GM21528 (cell line): ENCODE results near the gene CAPN8.

Source experiments
- ATAC-seq: cut with Tn5 transposase; IDR thresholded peaks from one replicate; pipeline ENCODE4 v1.9.1; 2021; ENCODE audit warnings: mild to moderate bottlenecking, moderate library complexity; ENCODE audit not compliant: unreplicated experiment, low FRiP score

Gene CAPN8

GRCh38 chr1:223702735-223703667, 37.5 kb upstream of the CAPN8 start:
- no peak for ATAC-seq

GRCh38 chr1:223700942-223701637, 35.6 kb upstream of the CAPN8 start:
- ATAC-seq = no peak

GRCh38 chr1:223700388-223700918, 35.0 kb upstream of the CAPN8 start:
- ATAC-seq = no peak

GRCh38 chr1:223695941-223696340, 30.4 kb upstream of the CAPN8 start:
- ATAC-seq = no peak

GRCh38 chr1:223695014-223695548, 29.6 kb upstream of the CAPN8 start:
- ATAC-seq = no peak

- ATAC-seq = no peak
These were observed 25.6 kb upstream of the CAPN8 start for GRCh38 chr1:223691121-223691520.

GRCh38 chr1:223684488-223684792, 18.9 kb upstream of the CAPN8 start:
- no peak for ATAC-seq

GRCh38 chr1:223683586-223684487, 18.3 kb upstream of the CAPN8 start:
- ATAC-seq = no peak

- no peak for ATAC-seq
These were observed 17.0 kb upstream of the CAPN8 start for GRCh38 chr1:223682502-223682901.

- ATAC-seq = no peak
These were observed 14.7 kb upstream of the CAPN8 start for GRCh38 chr1:223680188-223680587.

GRCh38 chr1:223678841-223679240, 13.3 kb upstream of the CAPN8 start:
- no peak for ATAC-seq

- no peak for ATAC-seq
These were observed 8.8 kb upstream of the CAPN8 start for GRCh38 chr1:223674119-223674890.

GRCh38 chr1:223670458-223671159, 5.1 kb upstream of the CAPN8 start:
- no peak for ATAC-seq

- ATAC-seq = no peak
These were observed 3.7 kb upstream of the CAPN8 start for GRCh38 chr1:223669003-223669795.

GRCh38 chr1:223667484-223668182, 2.1 kb upstream of the CAPN8 start:
- no peak for ATAC-seq

GRCh38 chr1:223664106-223664505, 1.4 kb downstream of the CAPN8 start:
- ATAC-seq = no peak

- no peak for ATAC-seq
These were observed 2.6 kb downstream of the CAPN8 start for GRCh38 chr1:223662943-223663342.

GRCh38 chr1:223659711-223660110, 5.8 kb downstream of the CAPN8 start:
- ATAC-seq = no peak
